Aorta (tissue), 5 donors: ENCODE measurements around the gene PALMD. TPM values are rescaled to one million over a fixed set of nuclear protein-coding genes. Genes with fewer than 3 reads are reported as not detected.

Experiments used
- ATAC-seq: fragments of 200-7000 bp; cut with Tn5 transposase; one replicate; pipeline ENCODE4 v1.9.1; 2022; ENCODE audit warnings: moderate library complexity; ENCODE audit not compliant: low FRiP score
- DNase-seq, 2 donors: peaks; one replicate each; pipeline ENCODE4 v3.0.0-alpha.2; 2020
- H3K27ac ChIP-seq, 2 donors: one replicate each; pipeline ENCODE4 v1.5.1; 2013; ENCODE audit warnings: low read length in 2 of 2, mild to moderate bottlenecking in 2 of 2, moderate library complexity in 2 of 2, control low read depth in 1 of 2, inconsistent platforms in 1 of 2, low read depth in 1 of 2
- H3K27me3 ChIP-seq, 2 donors: one replicate each; pipeline ENCODE4 v1.6.1; 2013; ENCODE audit warnings: control low read depth in 1 of 2, low read length in 1 of 2, mild to moderate bottlenecking in 1 of 2, moderate library complexity in 1 of 2; ENCODE audit not compliant: insufficient read depth in 2 of 2, control insufficient read depth in 1 of 2
- H3K36me3 ChIP-seq, 2 donors: one replicate each; pipeline ENCODE4 v1.6.1; 2013; ENCODE audit warnings: control low read depth in 1 of 2, low read length in 1 of 2, mild to moderate bottlenecking in 1 of 2; ENCODE audit not compliant: insufficient read depth in 2 of 2, control insufficient read depth in 1 of 2
- H3K4me1 ChIP-seq, 2 donors: one replicate each; pipeline ENCODE4 v1.6.1; 2013; ENCODE audit warnings: low read length in 2 of 2, control low read depth in 1 of 2, mild to moderate bottlenecking in 1 of 2, moderate library complexity in 1 of 2; ENCODE audit not compliant: insufficient read depth in 2 of 2, control insufficient read depth in 1 of 2
- H3K4me3 ChIP-seq, 2 donors: one replicate each; pipeline ENCODE4 v1.5.1; 2013; ENCODE audit warnings: low read length in 2 of 2, control low read depth in 1 of 2, mild to moderate bottlenecking in 1 of 2
- H3K9me3 ChIP-seq: one replicate; pipeline ENCODE4 v1.6.1; 2013; ENCODE audit warnings: mild to moderate bottlenecking, low read length; ENCODE audit not compliant: control insufficient read depth
- WGBS, 2 donors: extraction: QIAGEN DNeasy Blood & Tissue Kit; methylation state at CpG; one replicate each; pipeline ENCODE4 v1.1.7; 2013; 5-methylcytosine and 5-hydroxymethylcytosine counted together
- intact Hi-C, 2 donors: fragments of 100-400 bp; cut with DNase I; formaldehyde crosslinking; loops; one replicate each; pipeline versions ENCODE4 v1.14.2 to v1.15.0; 2022
- polyA plus RNA-seq, 2 donors: library from polyadenylated mRNA; stranded (reverse); fragments of 200-250 nt; gene quantifications; one replicate each; pipeline ENCODE4 v1.2.3, GENCODE V29; 2013
- total RNA-seq, 2 donors: library from RNA; stranded (reverse); fragmentation: NEBNext Ultra II Directional; extraction: Animal tissue kit (Norgen Biotek cat#: 25700); gene quantifications; one replicate each; pipeline ENCODE4 v1.2.1, GENCODE V29; 2021
- donor health status: healthy with polysubstance abuse.
- donor health status: Bipolar disorder and iron deficiency.
- donor health status: DM: no; HTN: no; CAD: no.
- donor health status: DM: no; HTN: no; CAD: no.
- donor health status: DM: yes; HTN: yes; CAD: no.

PALMD gene
- total and polyA plus RNA-seq, 4 donors: 2.7 to 40.0 (median 15.3) TPM

- no peak overlapping the region for H3K27ac ChIP-seq
- no peaks in the 10 kb centered on the region for H3K36me3 ChIP-seq
- H3K4me3 ChIP-seq: no peak overlapping the region
- no peaks in the 10 kb centered on the region for H3K27me3 ChIP-seq
- ATAC-seq (no peak), DNase-seq (no peak)
- no peaks in the 10 kb centered on the region for H3K4me1 ChIP-seq
- intact Hi-C loops: no loop called here
- 18 to 19% methylated on average over 4 of the region's 4 CpGs for WGBS, 2 donors
- H3K9me3 ChIP-seq: peaks cover 1% of the 10 kb centered on the region
Observed at GRCh38 chr1:99623554-99623953, 22.4 kb upstream of the PALMD start.

GRCh38 chr1:99627615-99628014, 18.3 kb upstream of the PALMD start:
- 73 to 76% methylated on average over 5 of the region's 5 CpGs for WGBS, 2 donors
- no peak for DNase-seq

GRCh38 chr1:99629164-99629563, 16.7 kb upstream of the PALMD start:
- Histone ChIP-seq H3K4me3 (no peak overlapping the region), H3K9me3 (peaks cover 1% of the 10 kb centered on the region), H3K36me3 (no peaks in the 10 kb centered on the region), H3K27ac (no peak overlapping the region), H3K4me1 (no peaks in the 10 kb centered on the region), H3K27me3 (no peaks in the 10 kb centered on the region)
- no peak for DNase-seq
- WGBS, 2 donors: 70 to 74% methylated on average over 1 of the region's 1 CpG
- intact Hi-C loops: no loop called here
- no peak for ATAC-seq

More at GRCh38 chr1:99627615-99628014, 18.3 kb upstream of the PALMD start:
- peaks cover 1% of the 10 kb centered on the region for H3K9me3 ChIP-seq
- H3K27ac ChIP-seq: no peak overlapping the region
- no peaks in the 10 kb centered on the region for H3K36me3 ChIP-seq
- H3K27me3 ChIP-seq: no peaks in the 10 kb centered on the region
- intact Hi-C loops: no loop called here
- H3K4me1 ChIP-seq: no peaks in the 10 kb centered on the region
- ATAC-seq: no peak
- H3K4me3 ChIP-seq: no peak overlapping the region

GRCh38 chr1:99634971-99635624, 10.8 kb upstream of the PALMD start:
- ATAC-seq (no peak), DNase-seq (no peak)
- Histone ChIP-seq H3K27ac (no peak overlapping the region), H3K4me1 (no peaks in the 10 kb centered on the region), H3K36me3 (no peaks in the 10 kb centered on the region), H3K9me3 (no peaks in the 10 kb centered on the region), H3K4me3 (no peak overlapping the region), H3K27me3 (no peaks in the 10 kb centered on the region)
- intact Hi-C loops: no loop called here
- 82 to 83% methylated on average over 3 of the region's 3 CpGs for WGBS, 2 donors

- H3K4me1 ChIP-seq: no peaks in the 10 kb centered on the region
- 76 to 79% methylated on average over 2 of the region's 2 CpGs for WGBS, 2 donors
- H3K4me3 ChIP-seq: no peak overlapping the region
- DNase-seq: no peak
- intact Hi-C loops: no loop called here
- no peak for ATAC-seq
- no peaks in the 10 kb centered on the region for H3K36me3 ChIP-seq
- no peaks in the 10 kb centered on the region for H3K27me3 ChIP-seq
- H3K9me3 ChIP-seq: no peaks in the 10 kb centered on the region
- no peak overlapping the region for H3K27ac ChIP-seq
Observed at GRCh38 chr1:99635664-99636063, 10.2 kb upstream of the PALMD start.

GRCh38 chr1:99636647-99637175, 9.2 kb upstream of the PALMD start:
- ATAC-seq (no peak), DNase-seq (no peak)
- no peaks in the 10 kb centered on the region for H3K27me3 ChIP-seq
- no peaks in the 10 kb centered on the region for H3K4me1 ChIP-seq
- no peaks in the 10 kb centered on the region for H3K36me3 ChIP-seq
- H3K9me3 ChIP-seq: no peaks in the 10 kb centered on the region
- 77 to 78% methylated on average over 2 of the region's 2 CpGs for WGBS, 2 donors
- H3K27ac ChIP-seq: no peak overlapping the region
- intact Hi-C loops: no loop called here
- H3K4me3 ChIP-seq: no peak overlapping the region

GRCh38 chr1:99638853-99639252, 7.1 kb upstream of the PALMD start:
- Histone ChIP-seq H3K4me1 (no peaks in the 10 kb centered on the region), H3K9me3 (no peaks in the 10 kb centered on the region), H3K36me3 (no peaks in the 10 kb centered on the region), H3K27ac (no peak overlapping the region), H3K27me3 (no peaks in the 10 kb centered on the region), H3K4me3 (no peak overlapping the region)
- ATAC-seq (no peak), DNase-seq (no peak)
- intact Hi-C loops: no loop called here
- 77 to 84% methylated on average over 3 of the region's 3 CpGs for WGBS, 2 donors

- no peak overlapping the region for H3K27ac ChIP-seq
- no peaks in the 10 kb centered on the region for H3K27me3 ChIP-seq
- H3K36me3 ChIP-seq: no peaks in the 10 kb centered on the region
- H3K9me3 ChIP-seq: no peaks in the 10 kb centered on the region
- ATAC-seq (no peak), DNase-seq (no peak)
- H3K4me3 ChIP-seq: no peak overlapping the region
- no peaks in the 10 kb centered on the region for H3K4me1 ChIP-seq
- intact Hi-C loops: no loop called here
Observed at GRCh38 chr1:99639408-99639807, 6.5 kb upstream of the PALMD start.

GRCh38 chr1:99639945-99640344, 6.0 kb upstream of the PALMD start:
- no peaks in the 10 kb centered on the region for H3K9me3 ChIP-seq
- H3K27ac ChIP-seq: no peak overlapping the region
- no peaks in the 10 kb centered on the region for H3K4me1 ChIP-seq
- no peaks in the 10 kb centered on the region for H3K27me3 ChIP-seq
- DNase-seq (no peak), ATAC-seq (no peak)
- intact Hi-C loops: no loop called here
- no peak overlapping the region for H3K4me3 ChIP-seq
- H3K36me3 ChIP-seq: no peaks in the 10 kb centered on the region
